HCEC 1CT (cell line): Measurements from ENCODE around the gene BCL7B.
"Not testable (repeated sequence)": the region's sequence is repeated elsewhere in the genome, so short reads cannot be mapped to it uniquely, and the experiment has no call there.

ENCODE experiments used
- DNase-seq: peaks from one replicate; pipeline ENCODE4 v3.0.0-alpha.2; 2017

BCL7B gene

DNA sequence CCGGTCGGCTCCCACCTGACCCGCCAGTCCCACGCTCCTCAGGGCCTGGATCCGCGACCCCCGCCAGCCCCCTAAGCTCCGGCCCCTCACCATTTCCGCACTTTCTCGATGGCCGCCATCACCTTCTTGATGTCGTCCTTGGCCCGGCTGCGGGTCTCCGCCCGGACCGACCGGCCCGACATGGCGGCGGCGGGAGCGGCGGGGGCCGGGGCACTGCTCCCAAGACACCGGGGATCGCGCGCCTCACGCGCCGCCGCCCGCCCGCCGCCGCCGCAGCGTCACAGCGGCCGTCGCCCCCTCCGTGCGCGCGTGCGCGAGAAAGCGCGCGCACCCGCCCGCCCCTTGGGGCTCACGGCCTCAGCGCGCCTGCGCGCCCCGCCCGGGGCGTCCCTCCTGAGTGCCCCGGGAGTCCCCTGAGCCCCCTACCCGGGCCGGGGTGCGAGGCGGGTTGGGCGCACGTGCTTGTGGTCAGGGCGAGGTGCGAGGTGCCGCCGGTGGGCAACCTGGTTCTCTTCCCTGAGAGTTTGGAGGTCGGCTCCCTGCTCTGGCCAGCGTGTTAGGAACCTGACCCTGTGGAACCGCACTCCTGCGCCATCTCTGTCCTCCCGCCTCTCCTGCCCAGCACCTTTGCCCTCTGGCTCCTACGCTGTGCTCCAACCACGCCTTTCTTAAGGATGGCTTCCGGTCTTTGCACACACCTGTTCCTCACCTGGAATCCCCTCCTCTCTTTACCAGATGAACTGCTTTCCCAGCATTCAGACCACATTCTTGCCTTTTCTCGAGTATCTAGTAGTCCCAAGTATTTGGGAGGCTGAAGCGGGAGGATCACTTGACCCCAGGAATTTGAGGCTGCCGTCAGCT is at the start of gene BCL7B:
BCL7B (minus strand) TSS at position 294 of the 861 bp plus-strand sequence; CDS start at position 182, 112 bp downstream.
- peak; percentile 61 for DNase-seq

GRCh38 chr7:73605601-73606220 is 48.2 kb upstream of the BCL7B start:
- no peak for DNase-seq

DNA sequence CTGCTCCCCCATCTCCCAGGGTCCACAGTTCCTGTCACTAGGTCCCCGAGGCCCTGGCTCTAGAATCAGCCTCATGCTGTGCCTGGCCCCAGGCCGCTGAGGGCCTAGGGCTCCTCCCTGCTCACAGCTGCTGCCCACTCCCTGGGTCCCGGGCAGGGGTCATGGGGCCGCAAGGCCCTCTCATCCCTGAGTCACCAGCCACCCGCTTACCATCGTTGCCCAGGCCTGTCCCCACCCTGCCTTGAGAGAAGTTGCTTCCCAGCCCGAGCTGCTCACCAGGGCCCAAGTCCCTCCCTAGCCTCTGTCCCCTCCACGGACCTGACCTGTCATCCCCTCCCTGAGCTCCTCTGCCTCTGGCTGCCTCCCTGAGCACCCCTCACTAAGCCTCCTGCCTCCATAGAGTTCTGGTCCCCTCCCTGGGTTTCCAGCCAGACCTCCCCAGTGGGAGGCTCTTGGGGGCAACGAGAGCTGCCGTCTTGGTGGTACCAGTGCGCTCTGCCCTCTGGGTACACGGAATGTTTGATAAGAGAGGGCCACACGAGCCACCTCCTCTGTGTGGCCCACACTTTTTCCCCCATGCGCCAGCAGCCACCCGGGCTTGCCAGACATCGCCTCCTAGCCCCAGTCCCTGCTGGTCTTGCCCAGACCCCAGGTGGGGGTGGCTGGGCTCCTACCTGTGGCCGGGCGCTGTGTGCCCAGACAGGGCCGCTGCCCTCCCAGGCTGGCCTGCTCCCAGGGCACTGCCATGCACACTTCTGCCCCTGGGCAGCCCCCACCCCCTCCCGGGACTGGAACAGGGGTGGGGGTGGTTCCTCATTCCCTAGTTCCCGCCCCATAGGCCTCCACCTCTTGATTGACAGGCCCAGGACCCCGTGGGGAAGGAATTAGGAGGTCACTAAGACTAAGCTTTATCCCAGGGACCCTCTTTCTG is 45.5 kb upstream of the BCL7B start:
- DNase-seq: no peak

- DNase-seq: no peak
These were observed 42.4 kb upstream of the BCL7B start for GRCh38 chr7:73599916-73600315.

DNA sequence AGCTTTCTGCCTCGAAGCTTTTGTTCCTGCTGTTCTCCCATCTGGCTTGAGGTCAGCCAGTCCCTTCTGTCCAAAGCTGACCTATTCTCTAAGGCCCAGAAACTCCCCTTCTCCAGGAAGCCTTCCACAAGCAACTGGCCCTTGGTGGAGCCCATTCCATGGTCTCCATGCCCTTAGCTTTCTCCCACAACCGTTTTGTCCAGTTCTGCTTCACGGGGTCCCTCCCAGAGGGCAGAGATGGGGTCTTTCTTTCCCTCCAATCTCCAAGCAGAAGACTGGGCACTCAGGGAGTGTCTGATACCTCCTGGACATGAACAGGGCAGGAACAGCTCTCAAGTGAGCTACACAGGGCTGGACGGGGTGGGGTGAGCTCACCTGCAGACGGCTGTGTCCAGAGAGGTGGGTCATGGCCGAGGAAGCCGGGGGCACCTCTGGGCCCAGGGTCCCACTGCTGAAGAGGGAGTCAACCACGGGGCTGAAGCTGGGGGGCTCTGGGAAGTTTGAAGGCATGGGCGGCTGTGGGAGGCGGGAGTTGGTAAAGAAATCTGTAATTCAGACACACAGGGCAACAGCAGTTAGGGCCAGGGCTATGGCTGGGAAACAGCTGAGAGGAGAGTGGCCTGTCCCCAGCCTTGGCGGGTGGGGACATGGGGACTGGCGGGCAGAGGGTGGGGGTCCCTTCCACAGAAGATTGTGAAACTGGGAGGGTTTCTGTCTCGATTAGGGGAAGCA is 41.8 kb upstream of the BCL7B start:
- no peak for DNase-seq

DNA sequence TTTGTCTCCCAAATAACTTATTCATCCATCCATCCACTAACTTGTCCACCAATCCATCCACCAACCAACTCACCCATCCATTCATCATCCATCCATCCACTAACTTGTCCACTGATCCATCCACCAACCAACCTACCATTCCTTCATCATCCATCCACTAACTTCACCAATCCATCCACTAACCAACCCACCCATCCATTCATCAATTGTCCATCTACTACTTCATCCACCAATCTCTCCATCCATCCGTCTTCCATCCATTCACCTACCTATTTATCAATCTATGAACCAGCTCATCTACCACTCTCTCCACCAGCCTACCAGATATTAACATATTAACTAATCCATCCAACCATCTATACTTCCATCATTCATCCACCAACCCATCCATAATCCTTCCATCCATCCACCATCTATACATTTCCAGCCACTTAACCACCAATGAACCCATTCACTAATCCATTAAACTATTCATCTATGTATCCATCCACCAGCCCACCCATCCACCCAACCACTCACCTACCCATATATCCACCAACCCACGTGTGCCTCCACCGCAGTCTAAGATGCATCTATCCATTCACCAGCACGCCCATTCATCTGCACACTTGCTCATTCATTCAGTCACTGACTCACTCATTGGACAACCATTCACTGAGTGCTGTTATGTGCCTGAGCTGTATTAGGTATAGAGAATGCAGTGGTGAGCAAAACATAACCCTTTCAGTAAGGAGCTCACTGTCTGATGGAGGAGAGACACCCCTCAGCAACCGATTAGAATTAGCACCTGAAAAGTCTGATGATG is 40.7 kb upstream of the BCL7B start:
- DNase-seq: no peak

DNA sequence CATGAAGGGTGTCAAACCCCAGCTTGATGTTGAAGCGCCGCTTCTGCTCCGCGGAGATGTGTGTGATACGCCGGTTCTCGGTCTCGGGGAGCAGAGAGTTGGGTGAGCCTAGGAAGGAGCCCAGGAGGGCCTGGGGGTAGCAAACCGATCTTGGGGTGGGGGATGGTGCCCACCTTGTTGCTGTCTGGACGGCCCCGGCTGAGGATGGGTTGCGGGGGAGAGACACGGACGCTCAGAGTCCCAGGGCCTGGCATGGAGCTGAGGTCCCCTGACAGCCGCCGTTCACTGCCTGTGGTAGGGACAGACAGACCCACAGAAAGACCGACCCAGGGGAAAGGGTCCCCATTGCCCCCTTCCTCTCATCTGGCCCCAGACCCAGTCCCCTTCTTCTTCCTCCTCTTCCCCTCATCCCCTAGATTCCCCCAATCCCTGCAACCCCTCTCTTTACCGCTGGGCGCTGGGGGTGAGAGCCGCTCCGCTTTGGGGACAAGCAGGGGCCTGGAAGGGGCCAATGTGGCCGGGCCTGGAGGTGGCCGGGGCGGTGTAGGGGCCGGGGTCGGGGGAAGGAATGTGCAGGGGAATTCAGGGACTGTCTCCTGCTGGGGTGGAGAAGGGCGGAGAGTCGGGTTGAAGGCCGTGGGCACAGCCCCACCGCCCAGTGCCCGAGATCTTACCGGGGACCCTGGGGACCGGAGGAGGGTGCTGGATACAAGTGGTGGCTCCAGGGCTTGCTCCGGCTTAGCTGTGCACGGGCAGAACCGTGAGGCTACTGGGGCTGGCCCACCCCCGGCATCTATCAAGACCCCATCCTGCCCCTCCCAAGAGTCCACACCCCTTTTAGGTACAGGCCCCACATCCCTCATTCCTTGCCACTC is 38.9 kb upstream of the BCL7B start:
- no peak for DNase-seq

GRCh38 chr7:73595358-73595757 is 37.9 kb upstream of the BCL7B start:
- no peak for DNase-seq

GRCh38 chr7:73593207-73594045 is 35.9 kb upstream of the BCL7B start:
- DNase-seq: no peak

DNA sequence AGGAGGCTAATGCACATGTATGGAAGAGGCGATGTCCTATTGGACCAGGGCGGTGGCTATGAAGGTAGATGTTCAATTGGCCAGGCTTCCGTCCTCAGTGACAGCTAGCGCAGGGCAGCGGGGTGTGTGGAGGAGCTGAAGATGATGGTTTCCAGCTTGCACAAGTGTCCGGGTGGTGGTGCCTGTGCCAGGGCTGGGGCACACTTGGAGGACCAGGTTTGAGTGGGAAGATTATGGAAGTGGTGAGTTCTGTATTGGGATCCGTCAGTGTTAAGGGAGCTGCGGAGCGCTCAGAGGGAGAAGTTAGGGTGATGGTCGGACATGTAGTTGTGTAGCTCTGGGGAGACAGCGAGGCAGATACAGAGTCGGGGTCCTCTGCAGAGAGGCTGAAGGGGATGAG is 29.4 kb upstream of the BCL7B start:
- DNase-seq: no peak

- DNase-seq: no peak
These were observed 27.7 kb upstream of the BCL7B start for GRCh38 chr7:73585196-73585595.

DNA sequence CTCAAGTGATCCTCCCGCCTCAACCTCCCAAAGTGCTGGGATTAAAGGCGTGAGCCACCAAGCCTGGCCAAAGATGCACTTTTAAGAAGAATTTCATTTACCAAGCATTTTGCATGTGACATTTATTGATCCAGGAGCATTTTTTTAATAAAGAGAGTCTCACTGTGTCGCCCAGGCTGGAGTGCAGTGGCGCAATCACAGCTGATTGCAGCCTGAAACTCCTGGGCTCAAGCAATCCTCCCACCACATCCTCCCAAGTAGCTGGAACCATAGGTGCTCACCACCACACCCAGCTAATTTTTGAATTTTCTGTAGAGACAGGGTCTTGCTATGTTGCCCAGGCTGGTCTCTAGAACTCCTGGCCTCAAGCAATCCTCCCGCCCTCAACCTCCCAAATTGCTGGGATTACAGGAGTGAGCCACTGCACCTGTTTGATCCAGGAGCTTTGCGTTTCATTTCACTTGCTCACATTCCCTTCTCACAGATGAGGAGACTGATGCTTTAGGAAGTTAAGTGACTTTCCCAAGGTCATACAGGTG is 25.2 kb upstream of the BCL7B start:
- DNase-seq: no peak

- DNase-seq: not testable (repeated sequence)
These were observed 23.5 kb upstream of the BCL7B start for GRCh38 chr7:73581006-73581405.

- DNase-seq: peak; percentile 98
These were observed 21.0 kb upstream of the BCL7B start, which contains the start of gene TBL2 for GRCh38 chr7:73578342-73579128. TBL2 (minus strand) TSS chr7:73578579; CDS start chr7:73578549, 30 bp downstream.

DNA sequence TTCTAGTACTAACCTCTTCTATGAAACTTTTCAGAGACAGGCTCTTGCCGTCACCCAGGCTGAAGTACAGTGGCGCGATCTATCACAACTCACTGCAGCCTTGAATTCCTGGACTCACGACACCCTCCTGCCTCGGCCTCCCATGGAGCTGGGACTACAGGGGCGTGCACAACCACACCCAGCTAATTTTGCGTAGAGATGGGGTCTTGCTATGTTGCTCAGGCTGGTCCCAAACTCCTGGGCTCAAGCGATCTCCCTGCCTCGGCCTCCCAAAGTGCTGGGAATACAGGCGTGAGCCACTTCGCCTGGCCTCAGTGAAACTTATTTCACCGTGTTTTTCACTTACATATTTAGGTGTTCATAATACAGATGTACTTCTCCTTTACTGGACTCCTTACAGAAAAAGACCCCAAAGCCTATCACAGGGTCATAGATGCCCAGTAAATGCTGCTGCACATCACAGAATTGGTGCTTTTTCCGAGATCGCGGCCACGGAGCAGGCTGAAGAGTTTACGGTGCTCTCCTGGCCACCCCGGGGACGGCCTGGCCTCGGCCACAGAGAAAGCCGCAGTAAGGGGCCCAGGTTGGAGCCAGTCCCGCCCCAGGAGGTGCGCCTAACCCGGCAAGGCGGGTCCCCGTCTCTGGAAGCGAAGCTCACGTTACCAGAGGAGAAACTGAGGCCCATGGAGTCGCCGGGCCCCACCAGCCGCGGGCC is 20.3 kb upstream of the BCL7B start:
- no peak for DNase-seq

GRCh38 chr7:73573791-73574190 is 16.3 kb upstream of the BCL7B start:
- DNase-seq: no peak

GRCh38 chr7:73573276-73573675 is 15.8 kb upstream of the BCL7B start:
- no peak for DNase-seq

DNA sequence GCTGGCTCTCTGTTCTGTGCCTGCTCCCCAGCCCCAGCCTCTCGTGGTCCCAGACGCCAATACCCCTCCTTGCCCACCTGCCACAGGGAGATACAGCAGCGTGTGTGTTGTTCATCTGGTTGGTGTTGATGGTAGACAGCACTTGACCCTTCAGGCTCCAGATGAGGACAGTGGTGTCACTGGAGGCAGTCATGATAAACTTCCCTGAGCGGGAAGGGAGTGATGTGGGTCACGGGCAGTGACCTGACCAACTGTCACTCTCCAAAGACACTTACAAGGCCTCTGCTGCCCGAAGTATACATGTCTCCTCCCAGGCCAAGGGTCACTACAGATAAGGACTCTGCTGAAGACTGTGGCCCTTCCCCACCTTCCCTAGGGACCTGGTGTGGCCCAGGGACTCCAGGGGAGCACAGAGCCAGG is 15.3 kb upstream of the BCL7B start:
- no peak for DNase-seq
